ENCODE data around the gene BATF2.
A peak's percentile ranks its signal among the peaks of the same experiment; 100 is the strongest.
"Not testable (repeated sequence)": the region's sequence is repeated elsewhere in the genome, so short reads cannot be mapped to it uniquely, and the experiment has no call there.

Gene BATF2

DNA sequence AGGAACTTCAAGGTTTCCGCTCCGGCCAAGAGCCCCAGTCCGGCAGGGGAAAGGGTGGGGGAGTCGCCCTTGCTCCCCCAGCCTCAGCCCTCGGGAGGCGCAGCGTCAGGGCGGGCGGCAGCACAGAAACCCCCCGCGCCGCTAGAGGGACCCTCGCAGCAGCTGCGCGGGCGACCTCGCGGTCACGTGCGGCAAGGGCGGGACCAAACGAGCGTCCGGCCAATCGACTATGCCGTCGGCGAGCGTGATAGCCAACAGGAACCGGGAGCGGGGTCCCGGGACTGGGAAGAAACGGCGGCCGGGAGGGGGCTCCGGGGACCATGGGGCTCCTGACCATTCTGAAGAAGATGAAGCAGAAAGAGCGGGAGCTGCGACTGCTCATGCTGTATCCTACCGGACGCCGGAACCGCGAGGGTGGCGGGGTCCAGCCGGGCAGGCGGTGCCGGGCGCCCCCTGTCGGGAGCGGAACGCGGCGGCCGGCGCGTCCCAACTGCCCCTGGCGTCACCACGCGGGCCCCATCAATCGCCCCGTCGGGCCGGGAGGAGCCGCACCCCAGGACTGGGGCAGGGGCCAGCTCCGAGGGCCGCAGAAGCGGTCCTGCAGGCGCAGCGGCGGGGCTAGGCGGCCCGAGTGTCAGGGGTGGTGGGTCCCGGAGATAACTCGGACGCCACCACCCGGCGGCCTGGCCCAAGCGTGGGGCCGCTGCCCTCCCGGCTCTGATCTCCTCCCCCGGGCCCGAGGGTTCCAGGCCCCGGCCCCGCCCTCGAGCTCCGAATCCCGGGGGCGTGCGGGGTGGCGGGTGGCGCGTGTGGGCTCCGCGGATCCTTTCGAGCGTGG lies 17.3 kb upstream of the BATF2 start, which contains the start of gene ARL2:
Gene ARL2 (plus strand): TSS at position 273 of the 838 bp plus-strand sequence. CDS start 48 bp downstream, at position 321.
- peak; percentile 69 for DNase-seq (ENCODE audit: low read depth, low spot score)

GRCh38 chr11:65013130-65013887 lies 16.5 kb upstream of the BATF2 start:
- peak; percentile 40 for DNase-seq (ENCODE audit: low read depth, low spot score)

- no peak for DNase-seq (ENCODE audit: low read depth, low spot score)
Observed at GRCh38 chr11:65008873-65009272, 12.1 kb upstream of the BATF2 start.

- no peak for DNase-seq (ENCODE audit: low read depth, low spot score)
Observed at GRCh38 chr11:65008016-65008415, 11.2 kb upstream of the BATF2 start.

DNA sequence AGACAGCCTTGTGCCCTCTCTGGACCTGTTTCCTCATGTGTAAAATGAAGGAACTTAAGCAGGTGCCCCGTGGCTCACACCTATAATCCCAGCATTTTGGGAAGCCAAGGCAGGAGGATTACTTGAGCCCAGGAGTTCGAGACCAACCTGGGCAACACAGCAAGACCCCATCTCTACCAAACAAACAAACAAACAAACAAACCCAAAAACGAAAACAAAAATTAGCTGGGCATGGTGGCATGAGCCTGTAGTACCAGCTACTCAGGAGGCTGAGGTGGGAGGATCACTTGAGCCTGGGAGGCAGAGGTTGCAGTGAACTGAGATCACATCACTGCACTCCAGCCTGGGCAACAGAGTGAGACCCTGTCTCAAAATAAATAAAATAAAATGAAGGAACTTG lies 7.2 kb upstream of the BATF2 start:
- not testable (repeated sequence) for DNase-seq (ENCODE audit: low read depth, low spot score)

GRCh38 chr11:65003282-65003681 lies 6.5 kb upstream of the BATF2 start:
- no peak for DNase-seq (ENCODE audit: low read depth, low spot score)

GRCh38 chr11:65002706-65003105 lies 5.9 kb upstream of the BATF2 start:
- DNase-seq (ENCODE audit: low read depth, low spot score): no peak

- DNase-seq (ENCODE audit: low read depth, low spot score): no peak
Observed at GRCh38 chr11:64999478-64999877, 2.7 kb upstream of the BATF2 start.

GRCh38 chr11:64998690-64999431 lies 2.1 kb upstream of the BATF2 start:
- no peak for DNase-seq (ENCODE audit: low read depth, low spot score)

GRCh38 chr11:64998141-64998540 lies 1.4 kb upstream of the BATF2 start:
- no peak for DNase-seq (ENCODE audit: low read depth, low spot score)

GRCh38 chr11:64996327-64996709 lies 453 bp downstream of the BATF2 start:
- no peak for DNase-seq (ENCODE audit: low read depth, low spot score)

- DNase-seq (ENCODE audit: low read depth, low spot score): no peak
Observed at GRCh38 chr11:64994318-64994717, 2.5 kb downstream of the BATF2 start.

DNA sequence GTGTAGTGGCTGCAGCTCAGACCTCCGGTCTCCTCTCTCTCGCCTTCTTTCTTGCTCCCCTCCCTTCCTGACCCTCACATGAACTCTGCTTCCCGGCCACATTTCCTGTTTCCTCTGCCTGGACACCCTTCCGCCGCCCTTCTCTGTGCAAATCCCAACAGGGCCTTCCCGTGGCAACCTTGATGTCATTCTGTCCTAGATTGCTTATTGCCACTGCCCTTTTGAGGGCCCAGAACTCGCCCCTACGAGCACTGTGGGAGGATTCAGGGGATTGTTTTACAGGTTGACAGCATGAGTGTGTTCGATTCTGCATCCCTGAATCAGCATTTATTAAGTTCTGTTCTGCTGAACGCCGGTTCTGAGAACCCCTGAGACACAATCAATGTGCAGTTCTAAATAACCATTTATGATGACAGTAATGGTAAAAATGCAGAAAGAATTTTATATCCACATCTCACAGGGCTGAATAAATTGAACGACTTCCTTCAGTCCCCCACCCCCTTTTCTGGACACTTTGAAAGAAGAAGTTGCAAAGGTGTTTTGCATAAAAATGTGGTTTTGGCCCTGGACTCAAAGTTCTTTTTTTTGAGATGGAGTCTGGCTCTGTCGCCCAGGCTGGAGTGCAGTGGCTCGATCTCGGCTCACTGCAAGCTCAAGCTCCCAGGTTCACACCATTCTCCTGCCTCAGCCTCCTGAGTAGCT lies 6.4 kb downstream of the BATF2 start:
- no peak for DNase-seq (ENCODE audit: low read depth, low spot score)

GRCh38 chr11:64989416-64989815 lies 7.4 kb downstream of the BATF2 start:
- DNase-seq (ENCODE audit: low read depth, low spot score): no peak

DNA sequence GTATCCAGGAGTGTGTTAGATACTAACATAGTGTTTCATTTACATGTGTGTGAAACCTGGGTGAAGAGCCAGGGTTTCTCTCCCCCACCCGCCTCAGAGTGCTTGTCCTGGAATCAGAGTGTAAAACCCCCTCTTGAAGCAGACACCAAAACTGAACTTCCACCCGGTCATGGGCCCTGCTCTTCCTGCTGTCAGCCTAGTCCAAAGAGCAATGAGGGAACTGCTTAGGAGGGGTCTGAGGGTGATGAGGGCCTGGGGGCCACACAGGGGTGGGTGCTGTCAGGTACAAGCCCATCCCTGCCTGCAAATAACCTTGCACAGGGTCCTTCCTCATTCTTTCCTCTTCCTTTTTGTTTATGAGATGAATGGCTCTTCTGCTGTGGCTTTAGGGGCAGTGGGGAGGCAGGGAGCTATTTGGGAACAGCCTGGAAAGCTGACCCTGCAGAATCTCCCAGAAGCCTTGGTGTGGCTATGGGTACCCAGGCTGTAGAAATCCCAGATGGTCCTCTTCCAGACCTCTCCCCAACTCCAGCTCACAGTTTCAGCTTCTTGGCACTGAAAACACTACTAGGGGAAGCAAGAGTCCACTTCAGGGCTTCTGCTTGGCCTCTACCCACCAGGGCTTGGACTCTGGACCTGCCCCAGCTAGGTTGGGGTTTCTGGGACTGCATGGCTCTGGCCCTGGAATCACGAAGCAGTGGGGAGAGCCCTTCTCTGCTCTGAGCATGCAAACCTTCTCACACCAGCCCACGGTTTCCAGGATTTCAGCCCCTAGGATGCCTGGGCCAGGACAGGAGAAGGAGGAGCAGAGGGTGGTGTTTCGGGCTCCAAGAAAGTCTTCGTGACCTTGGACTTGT lies 8.5 kb downstream of the BATF2 start:
- no peak for DNase-seq (ENCODE audit: low read depth, low spot score)

GRCh38 chr11:64983339-64983738 lies 13.4 kb downstream of the BATF2 start:
- DNase-seq (ENCODE audit: low read depth, low spot score): not testable (repeated sequence)

DNA sequence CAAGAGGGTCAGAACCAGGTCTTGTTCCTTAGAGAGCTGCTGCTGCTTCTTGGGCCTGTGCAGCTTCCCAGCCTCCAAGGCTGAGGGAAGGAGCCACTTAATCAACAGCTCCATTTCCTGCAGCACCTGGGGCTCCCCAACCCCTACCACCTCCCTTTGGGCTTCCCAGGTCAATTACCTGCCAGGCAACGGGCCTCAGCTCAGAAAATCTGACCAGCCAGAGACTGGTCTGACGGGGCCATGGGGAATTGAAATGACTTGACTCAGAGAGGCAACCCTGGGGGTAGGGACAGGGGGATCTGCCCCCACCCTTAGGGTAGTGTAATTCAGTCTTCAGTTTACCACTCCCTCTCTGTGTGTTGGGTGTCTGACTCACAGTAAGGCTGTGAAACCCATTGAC lies 20.1 kb downstream of the BATF2 start:
- no peak for DNase-seq (ENCODE audit: low read depth, low spot score)

DNA sequence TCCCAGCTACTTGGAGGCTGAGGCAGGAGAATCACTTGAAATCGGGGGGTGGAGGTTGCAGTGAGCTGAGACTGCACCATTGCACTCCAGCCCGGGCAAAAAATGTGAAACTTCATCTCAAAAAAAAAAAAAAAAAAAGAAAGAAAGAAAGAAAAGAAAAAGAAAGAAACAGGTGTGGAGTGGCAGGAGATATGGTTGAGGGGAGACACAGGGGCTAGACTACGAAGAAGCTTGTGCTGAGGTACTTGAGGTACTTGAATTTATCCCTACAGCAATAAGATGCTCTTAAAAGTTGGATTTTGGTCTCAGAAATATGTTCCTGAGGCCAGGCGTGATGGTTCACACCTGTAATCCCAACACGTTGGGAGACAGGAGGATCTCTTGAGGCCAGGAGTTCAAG lies 22.6 kb downstream of the BATF2 start:
- DNase-seq (ENCODE audit: low read depth, low spot score): no peak

DNA sequence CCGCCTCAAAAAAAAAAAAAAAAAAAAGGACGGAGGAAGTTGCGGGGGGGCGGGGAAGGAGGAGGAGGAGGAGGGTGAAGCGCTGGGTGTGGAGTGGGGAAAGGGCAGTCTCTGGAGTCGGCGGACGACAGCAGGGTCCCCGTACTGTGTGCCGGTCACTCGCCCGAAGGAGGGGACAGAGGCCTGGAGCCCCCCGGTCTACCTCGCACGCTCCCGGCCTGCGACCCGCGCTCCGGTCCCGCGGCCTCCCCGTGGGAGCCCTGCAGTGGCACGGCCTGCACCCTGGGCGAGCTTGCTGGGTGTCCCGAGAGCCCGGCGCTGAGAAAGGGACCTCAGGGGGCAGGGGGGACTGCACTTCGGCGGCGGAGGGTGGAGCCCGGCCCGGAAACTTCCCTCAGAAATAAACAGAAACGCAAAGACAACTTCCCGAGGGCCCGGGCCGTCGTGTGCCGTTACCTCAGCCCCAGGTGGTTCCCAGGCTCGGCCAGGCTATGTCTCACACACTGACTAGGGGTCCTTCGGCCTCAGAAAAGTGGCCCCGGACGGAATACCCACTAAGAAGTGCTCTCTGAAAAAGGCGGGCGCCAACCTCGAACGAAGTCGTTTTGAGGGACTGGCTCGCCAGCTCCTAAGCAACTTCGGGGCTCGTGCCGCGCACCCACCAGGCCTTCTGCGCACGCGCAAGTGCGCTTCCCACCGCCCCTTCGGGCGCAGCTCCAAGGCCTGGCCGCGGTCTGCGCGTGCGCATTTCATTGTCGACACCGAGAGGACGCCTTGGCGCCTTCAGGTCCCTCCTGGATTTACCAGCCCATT lies 25.1 kb downstream of the BATF2 start, which contains the start of gene MAJIN:
Gene MAJIN (minus strand): TSS at position 688 of the 813 bp plus-strand sequence. CDS start 12,703 bp downstream, outside the sequence.
- peak; percentile 25 for DNase-seq (ENCODE audit: low read depth, low spot score)
